CD4-positive, CD25-positive, alpha-beta regulatory T cell (primary cell): ENCODE data around the gene UNC45A. TPM values are rescaled to one million over a fixed set of nuclear protein-coding genes. Genes with fewer than 3 reads are reported as not detected.
A peak's percentile ranks its signal among the peaks of the same experiment; 100 is the strongest.
"Not testable (repeated sequence)": the region's sequence is repeated elsewhere in the genome, so short reads cannot be mapped to it uniquely, and the experiment has no call there.

Experiments
- ATAC-seq, 2 donors: fragments of 150-1000 bp; cut with Tn5 transposase; one replicate each; pipeline ENCODE4 v1.10.0; 2021; ENCODE audit warnings: low read depth in 2 of 2, moderate number of reproducible peaks in 2 of 2, moderate library complexity in 1 of 2
- DNase-seq, 3 donors: peaks; one replicate each; pipeline versions ENCODE4 v3.0.0 to v3.0.0-alpha.2; 2012 to 2022; ENCODE audit warnings: mixed read lengths in 1 of 3
- H3K27ac ChIP-seq: one replicate; pipeline ENCODE4 v1.7.0; 2013; ENCODE audit warnings: mild to moderate bottlenecking, low read length; ENCODE audit not compliant: insufficient read depth, poor library complexity, severe bottlenecking
- H3K27me3 ChIP-seq: one replicate; pipeline ENCODE4 v1.7.0; 2013; ENCODE audit warnings: low read length; ENCODE audit not compliant: control insufficient read depth, insufficient read depth
- H3K36me3 ChIP-seq: one replicate; pipeline ENCODE4 v1.7.0; 2013; ENCODE audit warnings: mild to moderate bottlenecking, low read length, moderate library complexity; ENCODE audit not compliant: control insufficient read depth, insufficient read depth
- H3K4me1 ChIP-seq: 2 replicates; pipeline ENCODE4 v1.7.0; 2013; ENCODE audit warnings: mild to moderate bottlenecking, low read length; ENCODE audit not compliant: insufficient read depth, control insufficient read depth, poor library complexity, severe bottlenecking
- H3K4me3 ChIP-seq: one replicate; pipeline ENCODE4 v1.7.0; 2013; ENCODE audit warnings: low read depth, mild to moderate bottlenecking, low read length, moderate library complexity
- H3K9me3 ChIP-seq, 2 experiments: 1 replicate in 1 of 2; 2 replicates in 1 of 2; pipeline ENCODE4 v1.7.0; 2013; ENCODE audit warnings: low read length in 2 of 2, mild to moderate bottlenecking in 1 of 2, moderate library complexity in 1 of 2; ENCODE audit not compliant: control insufficient read depth in 2 of 2
- H3K27ac Mint-ChIP-seq, 3 donors: one replicate each; pipeline ENCODE4 v1.8.0; 2020 to 2022; ENCODE audit warnings: mild to moderate bottlenecking in 3 of 3, mixed read lengths in 3 of 3, moderate library complexity in 2 of 3
- H3K27me3 Mint-ChIP-seq: one replicate; pipeline ENCODE4 v1.8.0; 2022; ENCODE audit warnings: mild to moderate bottlenecking, mixed read lengths
- H3K36me3 Mint-ChIP-seq: one replicate; pipeline ENCODE4 v1.8.0; 2020; ENCODE audit warnings: mixed read lengths
- H3K4me1 Mint-ChIP-seq, 4 donors: one replicate each; pipeline ENCODE4 v1.8.0; 2020 to 2022; ENCODE audit warnings: mixed read lengths in 4 of 4, mild to moderate bottlenecking in 1 of 4
- H3K4me3 Mint-ChIP-seq, 4 donors: one replicate each; pipeline ENCODE4 v1.8.0; 2020 to 2022; ENCODE audit warnings: mild to moderate bottlenecking in 4 of 4, mixed read lengths in 4 of 4, moderate library complexity in 3 of 4
- H3K9me3 Mint-ChIP-seq, 7 donors: one replicate each; pipeline ENCODE4 v1.8.0; 2020 to 2022; ENCODE audit warnings: mixed read lengths in 7 of 7, mild to moderate bottlenecking in 3 of 7, moderate library complexity in 2 of 7
- polyA plus RNA-seq, 4 donors: library from polyadenylated mRNA; unstranded; fragments of 300-500 nt; fragmentation: Illumina TruSeq; gene quantifications; one replicate each; pipeline ENCODE4 v1.2.3, GENCODE V29; 2021
- total RNA-seq: library from RNA; stranded (reverse); gene quantifications from one replicate; pipeline ENCODE4 v1.2.3, GENCODE V29; 2022

UNC45A gene
- total and polyA plus RNA-seq, 5 donors from 2014 or later = 45.4 to 65.9 (median 56.6) TPM

- Mint-ChIP-seq H3K4me3 (no peak overlapping the region), H3K4me1 (no peaks in the 10 kb centered on the region), H3K27ac (no peak overlapping the region), H3K27me3 (peaks cover 7% of the 10 kb centered on the region), H3K36me3 (no peaks in the 10 kb centered on the region), H3K9me3 (no peaks in the 10 kb centered on the region)
- no peak for DNase-seq
- Histone ChIP-seq H3K27ac (no peak overlapping the region), H3K27me3 (peaks cover 1% of the 10 kb centered on the region), H3K9me3 (no peaks in the 10 kb centered on the region), H3K4me1 (no peaks in the 10 kb centered on the region), H3K4me3 (no peak overlapping the region), H3K36me3 (no peaks in the 10 kb centered on the region)
- ATAC-seq = no peak
Observed at GRCh38 chr15:90891346-90891949, 43.6 kb upstream of the UNC45A start.

GRCh38 chr15:90892023-90892422, 43.1 kb upstream of the UNC45A start:
- DNase-seq (no peak), ATAC-seq (no peak)
- H3K9me3 ChIP-seq = no peaks in the 10 kb centered on the region
- peaks cover 7% of the 10 kb centered on the region for H3K27me3 Mint-ChIP-seq
- no peaks in the 10 kb centered on the region for H3K36me3 ChIP-seq
- H3K27ac ChIP-seq = no peak overlapping the region
- no peak overlapping the region for H3K4me3 Mint-ChIP-seq
- H3K27me3 ChIP-seq = peaks cover 1% of the 10 kb centered on the region
- no peak overlapping the region for H3K27ac Mint-ChIP-seq
- H3K4me1 ChIP-seq = no peaks in the 10 kb centered on the region
- H3K4me1 Mint-ChIP-seq = no peaks in the 10 kb centered on the region
- no peaks in the 10 kb centered on the region for H3K36me3 Mint-ChIP-seq
- no peak overlapping the region for H3K4me3 ChIP-seq
- no peaks in the 10 kb centered on the region for H3K9me3 Mint-ChIP-seq

GRCh38 chr15:90892498-90893174, 42.4 kb upstream of the UNC45A start:
- Histone ChIP-seq H3K9me3 (no peaks in the 10 kb centered on the region), H3K36me3 (no peaks in the 10 kb centered on the region), H3K27ac (no peak overlapping the region), H3K4me1 (no peaks in the 10 kb centered on the region), H3K4me3 (no peak overlapping the region), H3K27me3 (peaks cover 1% of the 10 kb centered on the region)
- H3K36me3 Mint-ChIP-seq = no peaks in the 10 kb centered on the region
- no peak overlapping the region for H3K27ac Mint-ChIP-seq
- no peaks in the 10 kb centered on the region for H3K4me1 Mint-ChIP-seq
- peaks cover 6% of the 10 kb centered on the region for H3K27me3 Mint-ChIP-seq
- no peak overlapping the region for H3K4me3 Mint-ChIP-seq
- DNase-seq = no peak
- H3K9me3 Mint-ChIP-seq = no peaks in the 10 kb centered on the region
- ATAC-seq = no peak

- H3K4me1 Mint-ChIP-seq = no peaks in the 10 kb centered on the region
- no peaks in the 10 kb centered on the region for H3K27me3 ChIP-seq
- H3K36me3 ChIP-seq = no peaks in the 10 kb centered on the region
- no peaks in the 10 kb centered on the region for H3K4me1 ChIP-seq
- H3K36me3 Mint-ChIP-seq = no peaks in the 10 kb centered on the region
- no peak overlapping the region for H3K4me3 Mint-ChIP-seq
- H3K27ac ChIP-seq = no peak overlapping the region
- no peak overlapping the region for H3K4me3 ChIP-seq
- no peak overlapping the region for H3K27ac Mint-ChIP-seq
- peaks cover 4% of the 10 kb centered on the region for H3K27me3 Mint-ChIP-seq
- no peak for ATAC-seq
- H3K9me3 Mint-ChIP-seq = no peaks in the 10 kb centered on the region
- H3K9me3 ChIP-seq = no peaks in the 10 kb centered on the region
- no peak for DNase-seq
Observed at GRCh38 chr15:90893175-90894090, 41.7 kb upstream of the UNC45A start.

GRCh38 chr15:90895571-90896117, 39.4 kb upstream of the UNC45A start:
- ATAC-seq = no peak
- H3K9me3 ChIP-seq = no peaks in the 10 kb centered on the region
- no peaks in the 10 kb centered on the region for H3K27me3 ChIP-seq
- Mint-ChIP-seq H3K4me3 (no peak overlapping the region), H3K4me1 (peaks cover 0 to 2% (median 0%) of the 10 kb centered on the region in 4 donors), H3K9me3 (peaks cover 0 to 2% (median 0%) of the 10 kb centered on the region in 7 donors), H3K27ac (no peak overlapping the region), H3K36me3 (no peaks in the 10 kb centered on the region), H3K27me3 (no peaks in the 10 kb centered on the region)
- no peaks in the 10 kb centered on the region for H3K4me1 ChIP-seq
- no peaks in the 10 kb centered on the region for H3K36me3 ChIP-seq
- no peak overlapping the region for H3K4me3 ChIP-seq
- H3K27ac ChIP-seq = no peak overlapping the region
- DNase-seq = no peak

GRCh38 chr15:90897131-90897655, 37.9 kb upstream of the UNC45A start:
- not testable (repeated sequence) for H3K4me1 ChIP-seq, H3K36me3 ChIP-seq, DNase-seq, H3K27ac ChIP-seq, H3K36me3 Mint-ChIP-seq, H3K9me3 Mint-ChIP-seq, H3K27me3 ChIP-seq, H3K27me3 Mint-ChIP-seq, ATAC-seq, H3K9me3 ChIP-seq, H3K4me3 ChIP-seq
- Mint-ChIP-seq H3K27ac (peak overlapping the region in 1 of 3 donors; percentile 45), H3K4me1 (peaks cover 0 to 11% (median 7%) of the 10 kb centered on the region in 4 donors), H3K4me3 (peak overlapping the region in 1 of 4 donors; percentile 60)

GRCh38 chr15:90901175-90902039, 33.7 kb upstream of the UNC45A start:
- DNase-seq (no peak), ATAC-seq (no peak)
- Histone ChIP-seq H3K4me1 (peaks cover 16% of the 10 kb centered on the region), H3K4me3 (peak overlapping the region; percentile 39), H3K27me3 (no peaks in the 10 kb centered on the region), H3K36me3 (peaks cover 11% of the 10 kb centered on the region), H3K27ac (peak overlapping the region; percentile 66), H3K9me3 (no peaks in the 10 kb centered on the region)
- Mint-ChIP-seq H3K36me3 (peaks cover 12% of the 10 kb centered on the region), H3K4me1 (peaks cover 4 to 34% (median 18%) of the 10 kb centered on the region in 4 donors), H3K27ac (peak overlapping the region; percentile 92 to 95 (median 92)), H3K27me3 (no peaks in the 10 kb centered on the region), H3K9me3 (peaks cover 0 to 3% (median 0%) of the 10 kb centered on the region in 7 donors), H3K4me3 (peak overlapping the region; percentile 89 to 94 (median 91))
